GM21528 (cell line): ENCODE data around the gene ATP2B2.
"Not testable (repeated sequence)": the region's sequence is repeated elsewhere in the genome, so short reads cannot be mapped to it uniquely, and the experiment has no call there.

Source experiments
- ATAC-seq: cut with Tn5 transposase; IDR thresholded peaks from one replicate; pipeline ENCODE4 v1.9.1; 2021; ENCODE audit warnings: mild to moderate bottlenecking, moderate library complexity; ENCODE audit not compliant: unreplicated experiment, low FRiP score

The ATP2B2 gene

DNA sequence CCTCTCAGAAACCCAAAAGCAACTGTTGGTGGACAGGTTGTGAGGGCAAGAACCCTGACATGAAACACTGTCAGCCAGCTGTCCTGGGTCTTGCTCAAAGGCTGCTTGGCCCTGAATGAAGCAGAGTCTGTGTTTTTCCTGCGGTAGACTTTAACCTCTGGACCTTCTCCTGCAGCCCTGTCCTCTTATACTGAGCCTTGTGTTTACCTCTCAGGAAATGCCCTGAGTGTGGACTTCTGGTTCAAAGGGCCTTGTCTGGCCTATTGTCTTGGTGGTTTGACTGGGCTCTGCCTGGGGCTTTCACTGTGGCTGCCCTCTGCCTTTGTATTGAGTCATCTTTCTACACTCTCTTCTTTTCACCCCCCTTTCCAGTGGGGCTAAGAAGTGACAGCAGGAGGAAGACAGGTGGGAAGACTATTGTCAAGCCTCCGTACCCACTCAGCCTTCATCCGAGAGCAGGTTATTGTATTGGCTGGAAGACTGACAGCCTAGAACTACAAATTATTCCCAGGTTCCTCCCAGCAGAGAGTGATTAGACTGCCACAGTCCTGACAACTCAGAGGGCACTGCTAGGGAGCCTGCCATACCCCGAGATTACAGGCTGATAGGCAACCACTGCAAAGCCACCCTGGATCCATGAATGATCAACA lies 187.9 kb downstream of the ATP2B2 start:
- ATAC-seq, result no peak

GRCh38 chr3:10315771-10316344 lies 189.5 kb downstream of the ATP2B2 start:
- ATAC-seq, result no peak

DNA sequence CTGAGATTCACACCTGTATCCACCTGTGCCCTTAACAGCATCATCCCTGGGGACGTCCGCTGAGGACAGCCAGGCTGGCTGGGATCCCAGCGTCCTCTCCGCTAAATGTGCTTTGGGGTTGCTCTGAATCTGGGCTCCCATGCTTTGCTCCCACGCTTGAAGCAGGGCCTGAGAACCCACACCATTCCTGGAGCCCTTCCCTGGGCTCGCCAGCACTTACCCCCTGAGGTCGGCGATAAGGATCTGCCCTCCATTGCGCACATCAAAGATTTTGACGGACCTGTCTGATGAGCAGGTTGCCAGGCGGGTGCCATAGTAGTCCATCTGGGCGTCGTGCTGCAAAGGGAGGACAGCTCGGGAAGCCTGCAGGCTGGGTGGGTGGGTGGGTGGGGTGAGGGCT lies 190.3 kb downstream of the ATP2B2 start:
- ATAC-seq, result no peak

GRCh38 chr3:10312861-10313260 lies 192.5 kb downstream of the ATP2B2 start:
- ATAC-seq, result no peak

DNA sequence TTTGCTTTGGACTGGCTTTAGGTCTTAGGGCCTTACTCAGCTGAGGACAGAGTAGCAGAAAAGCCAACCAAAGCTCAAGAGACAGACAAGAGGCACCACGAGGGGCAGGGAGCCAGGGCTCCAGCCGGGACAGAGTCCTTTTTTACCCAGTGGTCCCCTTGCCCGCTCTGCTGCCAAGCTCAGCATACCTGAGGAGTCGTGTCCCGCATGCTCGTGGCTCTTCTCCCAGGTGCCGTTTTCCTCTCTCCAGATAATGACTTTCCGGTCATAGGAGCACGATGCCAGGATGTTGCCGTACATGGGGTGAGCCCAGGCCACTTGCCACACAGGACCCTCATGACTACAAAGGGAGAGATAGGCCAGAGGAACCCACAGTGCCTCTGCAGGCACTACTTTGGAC lies 193.0 kb downstream of the ATP2B2 start:
- ATAC-seq, result no peak

DNA sequence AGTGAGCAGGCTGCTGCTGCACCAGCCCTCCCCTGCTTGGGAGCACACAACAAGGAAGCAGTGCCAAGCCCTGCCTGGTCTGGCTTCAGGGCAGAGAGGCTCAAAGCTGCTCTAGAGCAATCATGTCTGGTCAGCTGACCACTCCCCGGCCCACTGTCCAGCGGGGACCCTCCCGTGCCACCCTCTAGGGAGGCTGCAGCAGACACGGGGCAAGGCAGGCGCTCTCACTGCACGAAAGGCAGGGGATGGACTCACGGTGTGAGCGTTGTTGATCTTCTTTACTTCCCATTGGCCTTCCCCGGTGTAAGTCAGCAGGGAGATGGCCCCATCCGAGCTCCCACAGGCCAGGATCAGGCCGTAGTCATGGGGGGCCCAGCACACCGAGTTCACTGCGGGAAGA lies 193.7 kb downstream of the ATP2B2 start:
- ATAC-seq, result no peak

DNA sequence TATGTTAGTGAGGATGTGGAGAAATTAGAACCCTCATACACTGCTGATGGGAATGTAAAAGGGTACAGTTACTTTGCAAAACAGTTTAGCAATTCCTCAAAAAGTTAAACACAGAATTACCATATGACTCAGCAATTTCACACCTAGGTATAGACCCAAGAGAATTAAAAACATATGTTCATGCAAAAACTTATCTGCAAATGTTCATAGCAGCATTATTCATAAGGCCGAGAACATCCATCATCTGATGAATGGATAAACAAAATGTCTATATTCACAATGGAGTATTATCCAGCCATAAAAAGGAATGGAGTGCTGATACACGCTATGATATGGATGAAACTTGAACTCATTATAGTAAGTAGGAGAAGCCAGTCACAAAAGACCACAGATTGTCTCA lies 194.8 kb downstream of the ATP2B2 start:
- ATAC-seq, result no peak

- ATAC-seq, result no peak
These were observed 195.7 kb downstream of the ATP2B2 start for GRCh38 chr3:10309736-10310135.

GRCh38 chr3:10308678-10309077 lies 196.7 kb downstream of the ATP2B2 start:
- ATAC-seq, result no peak

DNA sequence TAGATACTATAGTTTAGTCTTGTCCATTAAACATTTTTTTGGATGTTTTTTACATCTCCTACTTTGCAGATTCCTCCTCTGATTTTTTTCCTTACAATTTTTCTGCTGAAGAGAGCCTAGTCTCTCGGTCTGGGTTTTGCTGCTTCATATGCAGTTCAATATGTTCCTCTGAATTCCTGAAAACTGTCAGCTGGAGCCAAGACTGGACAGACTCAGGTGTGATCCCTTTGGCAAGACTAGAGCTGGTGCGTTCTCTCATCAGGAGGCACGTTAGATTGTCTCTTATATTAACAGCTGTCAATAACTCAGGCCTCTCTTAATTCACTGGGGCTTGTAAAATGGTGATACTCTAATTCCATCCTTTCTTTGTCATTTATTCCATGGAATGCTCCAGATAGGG lies 199.2 kb downstream of the ATP2B2 start:
- ATAC-seq, result no peak

DNA sequence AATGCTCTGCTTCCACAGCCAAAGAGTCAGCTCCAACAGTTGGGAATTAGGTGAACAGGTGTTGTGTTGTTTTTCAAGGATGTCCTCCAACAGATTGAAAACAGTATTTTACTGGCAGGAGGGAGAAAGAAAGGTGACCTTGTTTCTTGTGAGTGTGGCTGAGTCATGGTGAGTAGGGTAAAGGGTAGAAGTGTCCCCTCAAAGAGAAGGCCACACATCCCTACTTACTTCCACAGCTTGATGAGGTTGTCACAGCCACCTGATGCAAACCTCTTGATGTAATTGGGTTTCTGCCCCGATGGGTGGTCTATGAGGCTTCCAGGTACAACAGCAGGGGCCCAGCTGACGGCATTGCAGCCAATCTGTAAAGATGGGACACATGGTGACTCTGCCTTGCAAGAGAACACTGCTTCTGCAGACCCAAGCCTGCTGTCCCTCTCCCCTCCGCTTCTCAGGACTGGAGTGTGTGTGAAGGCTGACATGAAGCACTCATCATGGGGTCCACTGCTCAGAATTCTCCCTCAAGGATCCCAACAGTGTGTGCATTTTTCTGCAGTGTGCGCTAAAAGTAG lies 200.0 kb downstream of the ATP2B2 start:
- ATAC-seq, result no peak

- no peak for ATAC-seq
These were observed 200.5 kb downstream of the ATP2B2 start for GRCh38 chr3:10304905-10305304.

DNA sequence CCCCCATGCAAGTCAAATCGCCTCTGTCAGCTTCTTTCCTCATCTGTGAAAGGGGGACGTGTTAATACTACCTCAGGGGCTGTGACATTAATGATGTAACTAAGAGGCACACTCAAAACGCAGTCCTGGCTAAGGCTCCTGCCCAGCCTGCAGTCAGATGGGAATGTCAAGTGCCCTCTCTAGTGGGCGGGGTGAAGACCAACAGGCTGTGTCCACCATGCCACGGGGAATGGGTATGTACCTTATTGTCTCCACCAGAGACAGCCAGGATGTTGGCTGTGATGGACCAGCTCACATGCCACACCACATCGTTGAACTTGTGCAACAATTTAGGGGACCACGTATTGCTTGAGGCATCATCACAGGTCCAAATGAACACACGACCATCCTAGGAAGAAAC lies 201.6 kb downstream of the ATP2B2 start:
- ATAC-seq, result no peak

- ATAC-seq, result no peak
These were observed 202.3 kb downstream of the ATP2B2 start for GRCh38 chr3:10303105-10303504.

DNA sequence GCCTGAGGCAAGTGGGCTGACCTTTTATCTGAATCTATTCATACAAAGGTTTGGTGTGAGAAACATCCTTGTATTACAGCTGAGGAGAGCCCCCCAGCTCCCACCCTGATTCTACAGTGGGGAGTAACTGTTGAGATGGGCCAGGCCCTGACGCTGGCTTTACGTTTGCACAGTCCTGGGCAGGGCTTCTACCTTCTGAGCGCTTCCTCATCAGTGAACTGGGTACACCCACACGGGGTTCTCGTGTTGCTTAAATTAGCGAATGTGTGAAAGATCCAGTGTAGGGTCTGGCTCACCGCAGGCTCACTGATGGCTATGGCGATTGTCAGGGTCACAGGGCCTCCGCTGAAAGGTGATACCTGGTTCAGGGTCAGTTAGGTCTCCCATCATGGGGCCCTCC lies 205.3 kb downstream of the ATP2B2 start:
- no peak for ATAC-seq

- peak; percentile 62 for ATAC-seq
These were observed 205.7 kb downstream of the ATP2B2 start for GRCh38 chr3:10299679-10300078.

- ATAC-seq, result no peak
These were observed 206.2 kb downstream of the ATP2B2 start for GRCh38 chr3:10299175-10299574.

- not testable (repeated sequence) for ATAC-seq
These were observed 207.3 kb downstream of the ATP2B2 start for GRCh38 chr3:10298064-10298463.

DNA sequence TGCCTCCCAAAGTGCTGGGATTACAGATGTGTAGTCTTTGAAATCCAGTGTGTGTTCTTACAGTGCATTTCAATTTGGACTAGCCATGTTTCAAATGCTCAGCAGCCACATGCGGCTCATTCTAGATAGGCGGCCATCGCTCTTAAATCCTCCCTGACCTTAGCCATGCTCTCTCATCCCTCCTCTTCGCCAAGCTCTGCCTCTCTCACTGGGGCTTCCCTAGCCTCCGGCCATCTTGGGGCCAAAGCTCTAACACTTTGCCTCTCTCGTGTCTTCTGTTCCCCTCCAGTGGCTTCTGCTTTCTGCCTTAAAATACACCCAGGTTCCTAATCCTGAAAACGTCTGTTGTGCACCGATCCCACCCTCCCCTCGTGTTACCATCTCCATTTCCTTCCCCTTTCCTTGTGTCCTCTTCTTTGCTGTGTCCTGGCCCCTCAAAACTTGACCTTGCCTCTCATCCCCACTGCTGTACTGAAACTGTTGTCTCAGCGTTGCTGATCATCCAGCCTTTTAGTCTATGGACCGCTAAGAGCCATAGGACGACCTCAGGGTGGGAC lies 211.3 kb downstream of the ATP2B2 start:
- no peak for ATAC-seq

- peak; percentile 70 for ATAC-seq
These were observed 212.6 kb downstream of the ATP2B2 start, which contains the start of gene GHRL for GRCh38 chr3:10292505-10293419. TSS of gene GHRL (minus strand) at chr3:10292947. CDS start at chr3:10290180, 2,767 bp downstream.

GRCh38 chr3:10291641-10292040 lies 213.7 kb downstream of the ATP2B2 start:
- no peak for ATAC-seq
